Measurements from ENCODE around the gene CHSY1. TPM values are rescaled to one million over a fixed set of nuclear protein-coding genes. Genes with fewer than 3 reads are reported as not detected.

Gene CHSY1
- polyA plus RNA-seq, 4 donors: 44.3 to 55.6 (median 50.9) TPM

GRCh38 chr15:101175401-101175800 is 76.4 kb downstream of the CHSY1 start:
- no peak for DNase-seq (ENCODE audit: low read depth in 4 of 4, low spot score in 3 of 4)

GRCh38 chr15:101174152-101174920 is 77.5 kb downstream of the CHSY1 start:
- DNase-seq (ENCODE audit: low read depth in 4 of 4, low spot score in 3 of 4): no peak

GRCh38 chr15:101173233-101174119 is 78.4 kb downstream of the CHSY1 start:
- DNase-seq (ENCODE audit: low read depth in 4 of 4, low spot score in 3 of 4): no peak

- DNase-seq (ENCODE audit: low read depth in 4 of 4, low spot score in 3 of 4): no peak
Observed at GRCh38 chr15:101172501-101173071, 79.3 kb downstream of the CHSY1 start.

- no peak for DNase-seq (ENCODE audit: low read depth in 4 of 4, low spot score in 3 of 4)
Observed at GRCh38 chr15:101171954-101172353, 79.9 kb downstream of the CHSY1 start.

GRCh38 chr15:101170568-101171350 is 81.1 kb downstream of the CHSY1 start:
- no peak for DNase-seq (ENCODE audit: low read depth in 4 of 4, low spot score in 3 of 4)

- no peak for DNase-seq (ENCODE audit: low read depth in 4 of 4, low spot score in 3 of 4)
Observed at GRCh38 chr15:101169495-101170071, 82.3 kb downstream of the CHSY1 start.

GRCh38 chr15:101168898-101169494 is 82.9 kb downstream of the CHSY1 start:
- DNase-seq (ENCODE audit: low read depth in 4 of 4, low spot score in 3 of 4): no peak

- DNase-seq (ENCODE audit: low read depth in 4 of 4, low spot score in 3 of 4): no peak
Observed at GRCh38 chr15:101168463-101168824, 83.4 kb downstream of the CHSY1 start.

GRCh38 chr15:101167753-101168462 is 83.9 kb downstream of the CHSY1 start:
- DNase-seq (ENCODE audit: low read depth in 4 of 4, low spot score in 3 of 4): no peak

- no peak for DNase-seq (ENCODE audit: low read depth in 4 of 4, low spot score in 3 of 4)
Observed at GRCh38 chr15:101167411-101167752, 84.5 kb downstream of the CHSY1 start.

- DNase-seq (ENCODE audit: low read depth in 4 of 4, low spot score in 3 of 4): no peak
Observed at GRCh38 chr15:101165905-101166471, 85.9 kb downstream of the CHSY1 start.

GRCh38 chr15:101162701-101163483 is 89.0 kb downstream of the CHSY1 start:
- no peak for DNase-seq (ENCODE audit: low read depth in 4 of 4, low spot score in 3 of 4)

GRCh38 chr15:101161656-101162055 is 90.2 kb downstream of the CHSY1 start:
- DNase-seq (ENCODE audit: low read depth in 4 of 4, low spot score in 3 of 4): no peak

GRCh38 chr15:101159936-101160815 is 91.7 kb downstream of the CHSY1 start:
- DNase-seq (ENCODE audit: low read depth in 4 of 4, low spot score in 3 of 4): no peak

- no peak for DNase-seq (ENCODE audit: low read depth in 4 of 4, low spot score in 3 of 4)
Observed at GRCh38 chr15:101159096-101159935, 92.5 kb downstream of the CHSY1 start.
